OCI-M2 (cell line): ENCODE data around the gene KIAA0825.

Experiments
- DNase-seq: peaks from one replicate; lab custom pipeline; 2025; ENCODE audit not compliant: unreplicated experiment; lab: John Stamatoyannopoulos, UW

The KIAA0825 gene

GRCh38 chr5:94245608-94246007 lies 372.8 kb downstream of the KIAA0825 start:
- no peak for DNase-seq

- no peak for DNase-seq
Measured at GRCh38 chr5:94244921-94245320, 373.5 kb downstream of the KIAA0825 start.

- no peak for DNase-seq
Measured at GRCh38 chr5:94243612-94244011, 374.8 kb downstream of the KIAA0825 start.

GRCh38 chr5:94240993-94241651 lies 377.3 kb downstream of the KIAA0825 start:
- no peak for DNase-seq

- DNase-seq = no peak
Measured at GRCh38 chr5:94240596-94240992, 377.8 kb downstream of the KIAA0825 start.

GRCh38 chr5:94240134-94240533 lies 378.3 kb downstream of the KIAA0825 start:
- no peak for DNase-seq

- no peak for DNase-seq
Measured at GRCh38 chr5:94239266-94239665, 379.1 kb downstream of the KIAA0825 start.

GRCh38 chr5:94234987-94235386 lies 383.4 kb downstream of the KIAA0825 start:
- no peak for DNase-seq

GRCh38 chr5:94228791-94229190 lies 389.6 kb downstream of the KIAA0825 start:
- no peak for DNase-seq

- DNase-seq = no peak
Measured at GRCh38 chr5:94223235-94223634, 395.2 kb downstream of the KIAA0825 start.

GRCh38 chr5:94218374-94218773 lies 400.0 kb downstream of the KIAA0825 start:
- DNase-seq = no peak

GRCh38 chr5:94217745-94218144 lies 400.7 kb downstream of the KIAA0825 start:
- DNase-seq = no peak

GRCh38 chr5:94217216-94217615 lies 401.2 kb downstream of the KIAA0825 start:
- no peak for DNase-seq

GRCh38 chr5:94212476-94212875 lies 405.9 kb downstream of the KIAA0825 start:
- no peak for DNase-seq

- no peak for DNase-seq
Measured at GRCh38 chr5:94209774-94210355, 408.5 kb downstream of the KIAA0825 start.

GRCh38 chr5:94209272-94209671 lies 409.1 kb downstream of the KIAA0825 start:
- DNase-seq = no peak

GRCh38 chr5:94199566-94199965 lies 418.8 kb downstream of the KIAA0825 start:
- DNase-seq = no peak

GRCh38 chr5:94197970-94198369 lies 420.4 kb downstream of the KIAA0825 start:
- DNase-seq = no peak

GRCh38 chr5:94196953-94197352 lies 421.5 kb downstream of the KIAA0825 start:
- no peak for DNase-seq

GRCh38 chr5:94192658-94193391 lies 425.6 kb downstream of the KIAA0825 start:
- no peak for DNase-seq

GRCh38 chr5:94191604-94192003 lies 426.8 kb downstream of the KIAA0825 start:
- no peak for DNase-seq

- no peak for DNase-seq
Measured at GRCh38 chr5:94188725-94189124, 429.7 kb downstream of the KIAA0825 start.
